Fibroblast of pulmonary artery (primary cell): Measurements from ENCODE around the gene UBL4A.
A peak's percentile ranks its signal among the peaks of the same experiment; 100 is the strongest.

ENCODE experiments used
- DNase-seq: peaks from one replicate; pipeline ENCODE4 v3.0.0-alpha.2; 2010; ENCODE audit warnings: low read depth
- H3K4me3 ChIP-seq: replicated peaks from 2 replicates; pipeline ENCODE4 v1.5.1; 2011; ENCODE audit warnings: low read depth, mild to moderate bottlenecking, control low read depth, low read length, moderate library complexity
- TF ChIP-seq, protein P1 (sequence below): IDR thresholded peaks from 2 replicates; pipeline ENCODE4 v1.5.1; 2011; ENCODE audit warnings: mild to moderate bottlenecking, control low read depth, low read length, inconsistent platforms; ENCODE audit errors: missing control alignments

UBL4A gene

DNA sequence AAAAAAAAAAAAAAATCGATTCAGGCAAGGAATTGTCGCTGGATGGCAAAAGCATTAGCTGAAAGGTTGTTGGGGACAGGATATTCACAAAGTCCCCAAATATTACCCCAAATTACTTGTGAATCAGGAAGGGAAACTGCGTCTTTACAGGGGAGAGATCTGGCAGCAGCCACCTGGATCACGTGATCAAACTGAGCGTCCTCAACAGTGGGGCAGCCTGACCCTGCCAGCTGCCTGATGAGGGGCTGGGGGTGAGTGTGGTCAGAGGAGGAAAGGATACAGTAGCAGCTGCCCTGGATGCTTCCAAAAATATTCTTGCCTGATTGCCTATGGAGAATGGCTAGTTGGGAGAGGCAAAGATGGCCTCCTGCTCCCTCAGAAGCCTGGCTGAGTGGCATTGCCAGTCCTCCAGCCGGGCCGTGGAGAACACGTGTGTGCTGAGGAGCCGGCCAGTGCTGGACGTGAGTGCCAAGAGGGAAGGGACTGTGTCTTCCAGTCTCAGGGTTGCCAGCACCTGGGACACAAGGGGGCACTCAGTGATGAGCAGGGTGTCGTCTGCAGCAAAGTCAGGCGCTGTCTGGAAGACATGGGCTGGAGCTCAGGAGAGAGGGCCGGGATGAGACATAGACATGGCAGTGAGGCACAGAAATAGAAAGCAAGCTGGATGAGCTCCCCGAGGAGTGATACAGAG lies 4.4 kb downstream of the UBL4A start:
- DNase-seq = no peak
- H3K4me3 ChIP-seq = no peak overlapping the region
- TF ChIP-seq, protein P1, sequence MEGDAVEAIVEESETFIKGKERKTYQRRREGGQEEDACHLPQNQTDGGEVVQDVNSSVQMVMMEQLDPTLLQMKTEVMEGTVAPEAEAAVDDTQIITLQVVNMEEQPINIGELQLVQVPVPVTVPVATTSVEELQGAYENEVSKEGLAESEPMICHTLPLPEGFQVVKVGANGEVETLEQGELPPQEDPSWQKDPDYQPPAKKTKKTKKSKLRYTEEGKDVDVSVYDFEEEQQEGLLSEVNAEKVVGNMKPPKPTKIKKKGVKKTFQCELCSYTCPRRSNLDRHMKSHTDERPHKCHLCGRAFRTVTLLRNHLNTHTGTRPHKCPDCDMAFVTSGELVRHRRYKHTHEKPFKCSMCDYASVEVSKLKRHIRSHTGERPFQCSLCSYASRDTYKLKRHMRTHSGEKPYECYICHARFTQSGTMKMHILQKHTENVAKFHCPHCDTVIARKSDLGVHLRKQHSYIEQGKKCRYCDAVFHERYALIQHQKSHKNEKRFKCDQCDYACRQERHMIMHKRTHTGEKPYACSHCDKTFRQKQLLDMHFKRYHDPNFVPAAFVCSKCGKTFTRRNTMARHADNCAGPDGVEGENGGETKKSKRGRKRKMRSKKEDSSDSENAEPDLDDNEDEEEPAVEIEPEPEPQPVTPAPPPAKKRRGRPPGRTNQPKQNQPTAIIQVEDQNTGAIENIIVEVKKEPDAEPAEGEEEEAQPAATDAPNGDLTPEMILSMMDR = no peak

DNA sequence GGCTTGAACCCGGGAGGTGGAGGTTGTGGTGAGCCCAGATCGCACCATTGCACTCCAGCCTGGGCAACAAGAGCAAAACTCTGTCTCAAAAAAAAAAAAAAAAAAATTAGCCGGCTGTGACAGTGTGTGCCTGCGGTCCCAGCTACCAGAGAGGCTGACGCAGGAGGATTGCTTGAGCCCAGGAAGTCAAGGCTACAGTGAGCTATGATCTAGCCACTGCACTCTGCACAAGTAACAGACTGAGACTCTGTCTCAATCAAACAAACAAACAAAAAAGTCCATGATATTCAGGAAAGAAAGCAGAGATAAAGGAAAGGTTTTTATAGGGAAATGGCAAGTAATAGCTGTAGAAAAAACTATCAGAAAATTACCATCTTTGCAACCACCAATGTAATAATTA lies 5.2 kb downstream of the UBL4A start:
- TF ChIP-seq, protein P1 = no peak
- no peak overlapping the region for H3K4me3 ChIP-seq
- no peak for DNase-seq

DNA sequence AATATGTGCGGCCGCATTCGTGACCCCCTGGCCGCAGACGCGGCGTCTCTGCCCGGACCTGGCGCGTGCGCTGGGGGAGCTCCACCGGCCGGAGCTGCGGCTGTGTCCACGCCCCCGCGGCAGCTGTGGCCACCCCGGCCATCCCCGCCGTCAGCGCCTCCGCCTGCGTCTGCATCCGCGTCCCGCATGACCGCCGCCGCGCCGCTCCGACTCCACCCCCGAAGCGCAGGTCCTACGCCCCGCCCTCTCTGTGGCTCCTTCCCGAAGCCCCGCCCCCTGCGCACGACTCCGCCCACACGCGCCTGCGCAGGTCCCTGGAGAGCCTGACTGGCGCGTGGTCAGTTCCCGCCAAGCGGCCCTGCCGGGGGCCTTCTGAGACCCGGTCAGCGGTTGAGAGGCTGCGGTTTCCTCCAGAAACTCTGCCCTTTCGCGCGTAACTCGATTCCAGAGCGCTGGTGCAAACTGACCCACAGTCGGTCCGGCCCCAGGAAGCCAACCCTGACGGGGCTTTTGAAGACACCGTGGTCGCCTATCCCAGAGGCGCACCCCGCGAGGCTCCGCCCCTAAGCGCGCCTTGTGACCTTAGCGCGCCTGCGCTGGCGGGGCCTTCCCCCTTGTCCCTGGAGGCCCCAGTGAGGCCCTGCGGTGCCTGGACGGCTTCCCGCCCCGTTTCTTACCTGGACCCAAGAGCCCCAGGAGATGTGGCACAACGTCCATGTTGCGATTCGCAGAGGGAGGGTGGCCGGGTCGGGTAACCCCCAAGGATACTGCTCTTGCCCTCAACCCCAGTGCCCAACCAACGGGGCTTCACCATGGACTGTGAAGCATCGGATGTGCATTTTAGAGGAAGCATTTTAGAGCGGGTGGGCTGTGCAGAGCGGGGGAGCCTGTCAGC lies 7.4 kb downstream of the UBL4A start, which contains the start of gene LAGE3:
Gene LAGE3, minus strand, starts transcription at position 554 of the 895 bp plus-strand sequence. Its CDS starts 366 bp downstream, at position 188.
- H3K4me3 ChIP-seq = peak within 1 kb of the TSS; percentile 58
- DNase-seq = peak; percentile 92
- TF ChIP-seq, protein P1 = no peak

DNA sequence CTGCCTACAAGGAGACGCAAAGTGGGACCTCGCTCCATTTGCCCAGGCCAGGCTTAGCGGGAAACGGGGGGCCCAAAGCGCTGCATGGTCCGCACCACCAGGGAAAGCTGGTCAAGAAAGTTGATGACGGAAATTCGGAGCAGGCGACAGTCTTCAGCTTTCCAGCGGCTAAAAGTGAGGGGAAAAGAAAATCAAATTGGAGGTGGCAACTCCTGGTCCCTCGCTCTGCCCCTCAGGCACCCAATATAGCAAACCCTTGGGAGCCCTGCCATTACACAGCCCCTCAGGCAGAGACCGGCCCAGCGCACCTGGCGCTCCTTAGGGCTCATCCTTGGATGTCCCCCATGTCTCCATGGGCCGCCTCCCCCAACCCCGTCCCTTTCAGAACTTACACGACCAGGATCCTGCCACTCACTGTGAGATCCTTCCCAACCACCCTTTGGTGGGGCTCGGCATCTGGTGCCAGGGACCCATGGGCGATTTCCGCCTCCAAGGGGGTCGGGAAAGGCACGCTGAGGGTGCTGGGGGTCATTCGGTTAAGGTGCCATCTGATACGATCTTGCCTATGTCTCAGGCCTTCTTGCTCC lies 8.4 kb downstream of the UBL4A start:
- H3K4me3 ChIP-seq = peak overlapping the region; percentile 58
- DNase-seq = no peak
- TF ChIP-seq, protein P1 = no peak

DNA sequence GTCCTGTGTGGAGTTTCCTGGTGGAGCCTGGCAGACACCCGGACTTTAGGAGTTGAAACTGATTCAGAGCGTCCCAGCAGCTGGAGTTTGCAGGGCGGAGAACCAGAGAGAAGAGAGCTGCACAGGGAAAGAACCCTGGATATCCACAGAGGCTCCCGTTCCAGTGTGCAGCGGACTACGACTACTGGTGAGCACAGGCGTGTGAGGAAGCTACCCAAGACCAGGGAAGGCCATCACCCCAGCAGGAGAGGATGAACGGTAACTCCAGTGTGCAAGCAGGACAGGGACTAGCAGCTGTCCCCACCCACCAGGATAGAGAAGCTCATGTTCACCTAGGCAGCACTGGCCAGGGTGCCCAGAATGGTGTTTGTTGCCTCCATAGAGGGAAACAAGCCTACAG lies 9.6 kb downstream of the UBL4A start:
- DNase-seq = no peak
- H3K4me3 ChIP-seq = no peak overlapping the region
- TF ChIP-seq, protein P1 = no peak

DNA sequence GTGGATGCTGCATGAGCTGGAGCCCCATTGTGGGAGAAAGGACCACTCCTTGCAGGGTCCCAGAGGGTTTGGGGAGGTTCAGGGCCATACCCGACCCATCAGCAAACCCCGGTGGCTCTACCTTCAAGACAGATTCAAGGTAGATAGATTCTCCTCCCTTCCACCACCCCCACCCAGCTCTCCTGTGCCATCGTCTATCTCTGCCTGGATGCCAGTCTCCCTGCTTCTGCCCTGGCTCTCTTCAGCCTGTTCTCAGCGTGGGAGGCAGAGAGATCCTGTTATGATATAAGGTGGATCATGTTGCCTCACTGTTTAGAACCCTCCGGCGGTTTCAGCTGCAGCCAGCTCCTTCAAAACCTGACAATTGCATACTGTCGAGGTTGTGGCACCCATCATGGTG lies 12.7 kb downstream of the UBL4A start:
- H3K4me3 ChIP-seq = no peak overlapping the region
- TF ChIP-seq, protein P1 = no peak
- DNase-seq = no peak
